HepG2 (cell line): ENCODE measurements around the gene TNFRSF6B. TPM values are rescaled to one million over a fixed set of nuclear protein-coding genes. Genes with fewer than 3 reads are reported as not detected.

Experiments used
- BATF2 ChIP-seq: sonication (generic); formaldehyde crosslinking; IDR thresholded peaks from 2 replicates; pipeline ENCODE4 v1.8.0; 2022; ENCODE audit warnings: mild to moderate bottlenecking, missing genetic modification reagents, moderate library complexity
- CC2D1A ChIP-seq: sonication (generic); formaldehyde crosslinking; IDR thresholded peaks from 2 replicates; pipeline ENCODE4 v1.8.1; 2023; ENCODE audit warnings: mild to moderate bottlenecking, missing genetic modification reagents
- CREB3 ChIP-seq: sonication (generic); formaldehyde crosslinking; IDR thresholded peaks from 2 replicates; pipeline ENCODE4 v1.5.0; 2020; ENCODE audit warnings: missing genetic modification reagents
- DNMT3B ChIP-seq: conservative IDR thresholded peaks from 2 replicates; pipeline ENCODE4 v1.6.1; 2016; ENCODE audit warnings: missing biosample characterization, control low read depth
- FOXJ3 ChIP-seq: sonication (generic); formaldehyde crosslinking; IDR thresholded peaks from 2 replicates; pipeline ENCODE4 v1.4.0; 2020; ENCODE audit warnings: missing genetic modification reagents, mild to moderate bottlenecking, borderline replicate concordance
- HNRNPK ChIP-seq: fragments of 200-400 bp; formaldehyde crosslinking; IDR thresholded peaks from 2 replicates; pipeline ENCODE4 v1.6.1; 2018; ENCODE audit warnings: low read length, low read depth, moderate library complexity, mild to moderate bottlenecking; ENCODE audit not compliant: poor library complexity, severe bottlenecking
- KLF15 ChIP-seq: sonication (generic); formaldehyde crosslinking; IDR thresholded peaks from 2 replicates; pipeline ENCODE4 v1.8.1; 2023; ENCODE audit warnings: borderline replicate concordance, mild to moderate bottlenecking, inconsistent platforms, missing genetic modification reagents, mixed read lengths
- MAFG ChIP-seq: sonication (generic); formaldehyde crosslinking; IDR thresholded peaks from 2 replicates; pipeline ENCODE4 v1.5.1; 2020; ENCODE audit warnings: mild to moderate bottlenecking, missing genetic modification reagents
- MBNL3 ChIP-seq: fragments of 250-450 bp; sonication (Bioruptor Pico); conservative IDR thresholded peaks from 2 replicates; pipeline ENCODE4 v1.8.0; 2022; ENCODE audit warnings: mild to moderate bottlenecking, inconsistent platforms
- NFKB2 ChIP-seq: sonication (generic); formaldehyde crosslinking; IDR thresholded peaks from 2 replicates; pipeline ENCODE4 v1.4.0; 2020; ENCODE audit warnings: missing genetic modification reagents, borderline replicate concordance
- RFXAP ChIP-seq: sonication (generic); formaldehyde crosslinking; IDR thresholded peaks from 2 replicates; pipeline ENCODE4 v1.4.0; 2020; ENCODE audit warnings: missing genetic modification reagents, borderline replicate concordance
- SAFB2 ChIP-seq: sonication (generic); formaldehyde crosslinking; IDR thresholded peaks from 2 replicates; pipeline ENCODE4 v1.5.1; 2020; ENCODE audit warnings: missing genetic modification reagents, low read depth, mild to moderate bottlenecking, borderline replicate concordance
- SNRNP70 ChIP-seq: fragments of 200-400 bp; formaldehyde crosslinking; IDR thresholded peaks from 2 replicates; pipeline ENCODE4 v1.6.1; 2017; ENCODE audit warnings: mild to moderate bottlenecking, low read depth, low read length, moderate library complexity
- SOX6 ChIP-seq, 2 experiments: fragments of 450-650 bp in 1 of 2; sonication (generic) in 1 of 2; formaldehyde crosslinking in 1 of 2; IDR thresholded peaks; 2 replicates each; pipeline versions ENCODE4 v1.4.0 to v1.6.1; 2017 to 2020; ENCODE audit warnings: antibody characterized with exemption in 1 of 2, mild to moderate bottlenecking in 1 of 2, missing genetic modification reagents in 1 of 2
- SP2 ChIP-seq: sonication (generic); formaldehyde crosslinking; IDR thresholded peaks from 2 replicates; pipeline ENCODE4 v1.5.1; 2020; ENCODE audit warnings: mild to moderate bottlenecking, missing genetic modification reagents
- SRF ChIP-seq: IDR thresholded peaks from 2 replicates; pipeline ENCODE4 v1.6.1; 2011; ENCODE audit warnings: mild to moderate bottlenecking, low read depth, low read length, moderate library complexity
- TBX2 ChIP-seq: sonication (generic); formaldehyde crosslinking; IDR thresholded peaks from 2 replicates; pipeline ENCODE4 v1.5.0; 2020; ENCODE audit warnings: missing genetic modification reagents, mild to moderate bottlenecking, borderline replicate concordance
- USF2 ChIP-seq, 2 experiments: sonication (generic) in 1 of 2; formaldehyde crosslinking in 1 of 2; IDR thresholded peaks; 2 replicates each; pipeline versions ENCODE4 v1.5.1 to v1.6.1; 2011 to 2020; ENCODE audit warnings: borderline replicate concordance in 1 of 2, low read depth in 1 of 2, low read length in 1 of 2, mild to moderate bottlenecking in 1 of 2, missing genetic modification reagents in 1 of 2, moderate library complexity in 1 of 2
- XBP1 ChIP-seq: sonication (generic); formaldehyde crosslinking; IDR thresholded peaks from 2 replicates; pipeline ENCODE4 v1.5.0; 2020; ENCODE audit warnings: missing genetic modification reagents
- ZBTB8A ChIP-seq: sonication (generic); formaldehyde crosslinking; IDR thresholded peaks from 2 replicates; pipeline ENCODE4 v1.4.0; 2020; ENCODE audit warnings: mild to moderate bottlenecking, low read depth, missing genetic modification reagents, borderline replicate concordance
- ZNF264 ChIP-seq: sonication (generic); formaldehyde crosslinking; IDR thresholded peaks from 2 replicates; pipeline ENCODE4 v1.4.0; 2020; ENCODE audit warnings: missing genetic modification reagents
- ZNF576 ChIP-seq: sonication (generic); formaldehyde crosslinking; IDR thresholded peaks from 2 replicates; pipeline ENCODE4 v1.4.0; 2020; ENCODE audit warnings: mild to moderate bottlenecking, missing genetic modification reagents
- ZNF577 ChIP-seq: sonication (generic); formaldehyde crosslinking; IDR thresholded peaks from 2 replicates; pipeline ENCODE4 v1.4.0; 2020; ENCODE audit warnings: mild to moderate bottlenecking, low read depth, missing genetic modification reagents, borderline replicate concordance
- ZNF614 ChIP-seq: IDR thresholded peaks from 2 replicates; pipeline ENCODE4 v1.6.1; 2018; ENCODE audit warnings: missing biosample characterization, missing genetic modification reagents, inconsistent platforms, borderline replicate concordance
- polyA plus RNA-seq, 8 experiments: library from polyadenylated mRNA; depleted of rRNA in 3 of 8; stranded (reverse) in 7 of 8; unstranded in 1 of 8; fragments of >200 nt; fragmentation: Illumina TruSeq in 4 of 8; extraction: Trizol in 4 of 8; gene quantifications; 2 replicates each; pipeline versions ENCODE4 v1.2.1 to v1.2.3, GENCODE V29; 2011 to 2016; ENCODE audit warnings: low read depth in 4 of 8, missing spikeins in 1 of 8, mixed read lengths in 1 of 8; ENCODE audit not compliant: insufficient read depth in 1 of 8
- total RNA-seq, 5 experiments: library from RNA; depleted of rRNA; stranded (reverse); fragments of >200 nt; fragmentation: Illumina TruSeq; extraction: Trizol; gene quantifications; 2 replicates each; pipeline ENCODE4 v1.2.3, GENCODE V29; 2016; ENCODE audit warnings: low read depth in 1 of 5

TNFRSF6B gene
- total and polyA plus RNA-seq, 2 of the 13 experiments (the other 11 are each of a cell fraction or from before 2014, with no cell fraction given): 0.24 TPM; not detected in 1

- no peak for TF ChIP-seq MAFG
- peak; percentile 87 for TF ChIP-seq SRF
- TF ChIP-seq CREB3 (CRISPR knock-in tag): peak; percentile 78
- TF ChIP-seq ZBTB8A (CRISPR knock-in tag): no peak
- TF ChIP-seq CC2D1A (CRISPR knock-in tag): 0 out of 2 replicates have a peak, but pooled peaks have one; percentile 25
- TF ChIP-seq SAFB2: peak; percentile 85; the same call in 1 of the 2 replicates
- TF ChIP-seq SOX6 (IDR thresholded peaks at IDR 0.05): no peak
- peak; percentile 81 for TF ChIP-seq SOX6 (CRISPR knock-in tag; IDR thresholded peaks at IDR 0.05)
- TF ChIP-seq FOXJ3: peak; percentile 96
- peak; percentile 96 for TF ChIP-seq RFXAP (CRISPR knock-in tag)
- no peak for TF ChIP-seq HNRNPK
- peak; percentile 99 for TF ChIP-seq NFKB2 (CRISPR knock-in tag)
- peak; percentile 84; the same call in 1 of the 2 replicates for TF ChIP-seq XBP1 (CRISPR knock-in tag)
- no peak; the same call in 1 of the 2 replicates for TF ChIP-seq DNMT3B
- peak; percentile 89 for TF ChIP-seq TBX2 (CRISPR knock-in tag)
- TF ChIP-seq MBNL3 (CRISPR knock-in tag): no peak
- TF ChIP-seq BATF2 (CRISPR knock-in tag): no peak
- TF ChIP-seq SP2 (CRISPR knock-in tag): peak; percentile 77
- peak; percentile 97 for TF ChIP-seq ZNF264 (CRISPR knock-in tag)
- TF ChIP-seq ZNF614 (CRISPR knock-in tag): peak; percentile 97; the same call in 1 of the 2 replicates
- TF ChIP-seq ZNF577: no peak
- peak; percentile 61; the same call in 1 of the 2 replicates for TF ChIP-seq ZNF576 (CRISPR knock-in tag)
- peak; percentile 98; the same call in 1 of the 2 replicates for TF ChIP-seq KLF15 (CRISPR knock-in tag)
- TF ChIP-seq SNRNP70: no peak
- TF ChIP-seq USF2 (IDR thresholded peaks at IDR 0.05; ENCODE audit: low read depth, low read length): no peak
- peak; percentile 50; the same call in 1 of the 2 replicates for TF ChIP-seq USF2 (CRISPR knock-in tag; IDR thresholded peaks at IDR 0.05; ENCODE audit: borderline replicate concordance)
These were observed 38.3 kb upstream of the TNFRSF6B start, which contains the start of gene RTEL1 (continued) for GRCh38 chr20:63657937-63658748.
